ENCODE results near the gene MYBPC2.

MYBPC2 gene

GRCh38 chr19:50481351-50482149 lies 48.9 kb downstream of the MYBPC2 start:
- no peak for DNase-seq (ENCODE audit: low spot score)

GRCh38 chr19:50482271-50482855 lies 49.7 kb downstream of the MYBPC2 start:
- no peak for DNase-seq (ENCODE audit: low spot score)

- no peak for DNase-seq (ENCODE audit: low spot score)
Measured at GRCh38 chr19:50482916-50483315, 50.2 kb downstream of the MYBPC2 start.

DNA sequence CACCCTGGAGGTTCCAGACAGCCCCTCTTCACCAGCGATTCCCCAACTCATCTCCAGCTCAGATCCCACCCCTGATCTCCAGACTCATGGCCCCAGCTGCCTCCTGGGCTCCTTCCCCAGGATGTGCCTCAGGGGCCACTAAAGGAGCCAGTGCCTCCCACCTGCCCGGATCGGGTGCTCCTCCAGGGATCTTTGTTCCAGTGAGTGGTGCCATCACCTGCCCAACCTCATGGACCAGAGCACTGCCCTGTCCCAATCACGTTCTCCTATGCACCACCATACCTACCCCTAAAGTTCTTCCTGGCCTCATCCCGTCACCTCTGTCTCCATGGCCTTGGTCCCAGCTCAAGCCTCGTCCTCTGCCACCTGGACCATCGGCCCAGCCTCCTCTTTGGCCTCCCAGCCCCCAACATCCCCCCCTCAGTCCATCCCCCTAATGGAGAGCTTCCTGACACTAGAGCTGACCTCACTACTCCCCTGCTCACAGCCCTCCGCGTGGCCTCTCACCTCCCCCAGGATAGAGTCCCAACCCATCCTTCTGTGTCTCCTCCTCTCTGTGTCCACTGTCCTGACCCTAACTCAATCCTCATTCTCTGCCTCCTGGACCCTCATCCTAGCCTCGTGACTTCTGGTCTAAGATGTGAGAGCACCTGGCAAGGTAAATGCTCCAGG lies 52.7 kb downstream of the MYBPC2 start:
- no peak for DNase-seq (ENCODE audit: low spot score)

DNA sequence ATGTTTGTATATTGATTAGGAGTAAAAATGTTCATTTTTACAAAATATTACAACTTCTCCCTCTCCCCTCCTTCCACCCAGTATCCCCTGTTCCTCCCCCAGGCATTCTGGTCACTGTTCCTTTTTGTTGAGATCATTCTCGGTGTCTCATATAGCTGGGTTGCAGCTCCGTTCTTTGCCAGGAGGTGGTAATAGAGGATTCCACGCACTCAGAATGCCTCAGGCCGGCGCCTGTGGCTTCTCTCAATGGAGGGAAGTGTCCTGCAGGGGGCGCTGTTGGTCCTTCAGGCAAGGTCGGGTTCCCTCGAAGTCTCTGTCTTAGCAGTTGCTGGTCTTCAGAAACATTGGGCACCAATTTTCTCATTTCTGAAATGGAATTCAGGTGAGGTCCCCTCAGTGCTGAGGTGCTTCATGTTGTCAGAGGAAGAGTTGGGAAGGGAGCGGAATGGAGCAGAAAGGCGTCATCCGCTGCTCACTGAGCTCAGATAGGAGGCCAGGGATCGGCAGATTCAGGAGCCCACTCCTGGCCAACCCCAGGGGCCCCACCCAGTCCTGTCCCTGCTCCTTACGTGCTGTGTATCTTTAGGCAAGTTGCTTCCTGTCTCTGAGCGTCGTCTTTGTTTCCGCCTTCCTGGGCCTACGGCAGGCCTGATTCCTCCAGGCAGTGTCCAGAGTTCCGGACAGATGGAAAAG lies 54.3 kb downstream of the MYBPC2 start:
- DNase-seq (ENCODE audit: low spot score): no peak

DNA sequence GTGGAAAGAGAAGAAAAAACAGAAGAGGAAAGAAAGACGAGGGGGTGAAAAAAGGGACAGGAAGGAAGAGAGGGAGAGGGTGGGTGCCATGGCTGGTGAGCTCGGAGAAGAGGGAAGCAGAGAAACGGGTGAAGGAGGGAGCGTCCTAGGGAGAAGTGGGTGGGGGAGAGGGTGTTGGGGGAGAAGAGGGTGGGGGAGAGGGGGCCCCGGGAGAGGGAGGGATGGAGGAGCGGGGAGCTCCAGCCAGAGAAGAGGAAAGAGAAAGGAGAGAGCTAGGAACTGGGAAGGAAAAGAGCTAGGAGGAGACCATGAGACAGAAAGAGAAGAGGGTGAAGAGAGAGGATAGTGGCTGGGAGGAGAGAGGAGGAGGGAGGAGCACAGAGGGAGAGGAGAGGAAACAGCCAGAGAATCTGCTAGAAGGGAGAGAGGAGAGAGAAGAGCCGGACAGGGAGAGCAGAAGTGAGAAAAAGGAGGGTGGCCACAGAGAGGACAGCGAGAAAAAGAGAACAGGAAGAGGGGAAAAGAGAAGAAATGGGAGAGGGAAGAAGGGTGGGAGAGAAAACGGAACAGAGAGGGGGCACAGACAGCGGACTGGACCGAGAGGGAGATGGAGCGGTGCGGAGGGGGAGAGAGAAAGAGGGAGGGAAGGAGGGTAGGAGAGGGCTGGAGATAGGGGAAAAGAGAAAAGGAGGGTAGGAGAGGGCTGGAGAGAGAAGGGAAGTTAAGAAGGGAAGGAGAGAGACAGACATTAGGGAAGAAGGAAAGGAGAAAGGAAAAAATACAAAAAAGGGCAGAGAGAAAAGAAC lies 55.9 kb downstream of the MYBPC2 start:
- no peak for DNase-seq (ENCODE audit: low spot score)

DNA sequence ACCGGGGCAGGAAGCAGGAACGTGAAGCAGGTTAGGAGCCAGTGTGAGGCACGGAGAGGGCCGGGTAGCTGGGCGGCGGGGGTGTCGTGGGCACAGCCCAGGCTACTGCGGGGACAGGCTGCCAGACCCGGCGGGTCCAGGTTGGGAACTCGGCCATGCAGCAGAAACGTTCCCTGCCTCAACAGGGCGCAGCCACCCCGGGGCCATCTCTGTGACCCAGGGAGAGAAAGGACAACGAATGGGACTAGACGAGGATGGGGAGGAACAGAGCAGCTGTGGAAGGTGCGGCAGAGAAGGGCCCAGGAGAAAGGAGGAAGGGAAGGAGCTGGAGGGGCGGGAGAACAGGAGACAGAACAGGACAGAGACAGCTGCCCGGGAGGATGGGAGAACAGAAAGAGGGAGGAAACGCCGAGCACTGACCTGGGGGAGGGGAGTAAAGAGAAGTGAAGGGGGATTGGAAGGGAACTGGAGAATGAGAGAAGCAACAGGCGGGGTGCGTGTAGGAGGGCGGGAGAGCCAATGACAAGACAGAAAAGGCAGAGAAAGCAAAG lies 56.8 kb downstream of the MYBPC2 start:
- no peak for DNase-seq (ENCODE audit: low spot score)

GRCh38 chr19:50490411-50490811 lies 57.7 kb downstream of the MYBPC2 start:
- no peak for DNase-seq (ENCODE audit: low spot score)

- no peak for DNase-seq (ENCODE audit: low spot score)
Measured at GRCh38 chr19:50490991-50491472, 58.3 kb downstream of the MYBPC2 start.

GRCh38 chr19:50492303-50493052 lies 59.8 kb downstream of the MYBPC2 start:
- no peak for DNase-seq (ENCODE audit: low spot score)

GRCh38 chr19:50493171-50493570 lies 60.5 kb downstream of the MYBPC2 start:
- DNase-seq (ENCODE audit: low spot score): no peak

DNA sequence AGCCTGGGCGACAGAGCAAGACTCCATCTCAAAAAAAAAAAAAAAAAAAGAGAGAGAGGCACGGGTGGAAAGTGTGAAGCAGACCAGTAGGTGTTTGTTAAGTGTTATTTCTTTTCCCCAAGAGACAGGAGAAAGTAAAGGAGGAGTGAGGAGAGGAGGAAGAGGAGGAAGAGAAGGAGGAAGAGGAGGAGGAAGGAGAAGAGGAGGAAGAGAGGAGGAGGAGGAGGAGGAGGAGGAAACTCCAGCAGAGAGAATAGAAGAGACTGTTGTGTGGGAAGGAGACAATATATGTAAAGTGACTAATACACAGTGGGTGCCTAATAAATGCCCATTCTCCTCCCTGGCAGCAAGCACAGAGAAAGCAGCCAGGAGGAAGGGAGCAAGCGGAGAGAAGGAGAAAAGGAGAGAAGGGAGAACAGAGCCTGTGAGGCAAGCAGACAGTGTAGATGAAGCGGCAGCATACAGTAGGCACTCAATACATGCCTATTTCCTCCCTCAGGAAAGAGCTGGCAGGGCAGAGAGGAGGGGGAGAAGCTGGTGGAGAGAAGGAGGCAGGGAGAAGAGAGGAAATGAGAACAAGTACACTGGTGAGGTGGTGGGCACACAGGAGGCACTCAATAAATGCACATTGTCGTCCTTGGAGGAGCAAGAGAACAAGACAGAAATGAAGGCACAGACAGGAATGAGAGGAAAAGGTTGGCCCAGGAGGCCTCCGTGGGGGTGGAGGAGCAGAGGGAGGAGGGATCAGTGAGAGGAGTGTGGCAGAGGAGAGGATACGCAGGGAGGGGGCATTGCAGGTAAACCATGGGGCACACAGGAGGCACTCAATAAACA lies 61.7 kb downstream of the MYBPC2 start:
- no peak for DNase-seq (ENCODE audit: low spot score)

DNA sequence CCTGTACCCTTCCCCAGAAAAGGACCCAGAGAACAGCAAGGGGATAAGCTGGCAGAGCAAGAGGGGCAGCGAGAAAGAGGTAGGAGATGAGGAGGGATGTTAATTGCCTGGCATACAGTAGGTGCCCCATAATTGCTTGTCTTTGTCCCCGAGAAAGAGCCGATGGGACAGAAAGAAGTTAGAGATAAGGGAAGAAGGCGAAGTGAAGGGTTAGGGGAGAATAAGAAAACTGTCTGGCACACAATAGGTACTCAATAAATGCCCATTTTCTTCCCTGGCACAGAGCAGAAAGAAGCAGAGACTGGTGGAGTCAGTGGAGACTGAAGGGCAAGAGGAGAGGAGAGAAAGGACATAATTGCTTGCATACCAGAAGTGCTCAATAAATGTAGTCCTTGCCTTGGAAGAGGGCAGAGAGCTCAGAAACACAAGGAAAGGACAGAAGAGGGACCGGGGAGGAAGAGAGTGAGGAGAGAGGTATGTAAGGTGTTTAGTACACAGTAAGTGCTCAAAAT lies 62.4 kb downstream of the MYBPC2 start:
- no peak for DNase-seq (ENCODE audit: low spot score)

DNA sequence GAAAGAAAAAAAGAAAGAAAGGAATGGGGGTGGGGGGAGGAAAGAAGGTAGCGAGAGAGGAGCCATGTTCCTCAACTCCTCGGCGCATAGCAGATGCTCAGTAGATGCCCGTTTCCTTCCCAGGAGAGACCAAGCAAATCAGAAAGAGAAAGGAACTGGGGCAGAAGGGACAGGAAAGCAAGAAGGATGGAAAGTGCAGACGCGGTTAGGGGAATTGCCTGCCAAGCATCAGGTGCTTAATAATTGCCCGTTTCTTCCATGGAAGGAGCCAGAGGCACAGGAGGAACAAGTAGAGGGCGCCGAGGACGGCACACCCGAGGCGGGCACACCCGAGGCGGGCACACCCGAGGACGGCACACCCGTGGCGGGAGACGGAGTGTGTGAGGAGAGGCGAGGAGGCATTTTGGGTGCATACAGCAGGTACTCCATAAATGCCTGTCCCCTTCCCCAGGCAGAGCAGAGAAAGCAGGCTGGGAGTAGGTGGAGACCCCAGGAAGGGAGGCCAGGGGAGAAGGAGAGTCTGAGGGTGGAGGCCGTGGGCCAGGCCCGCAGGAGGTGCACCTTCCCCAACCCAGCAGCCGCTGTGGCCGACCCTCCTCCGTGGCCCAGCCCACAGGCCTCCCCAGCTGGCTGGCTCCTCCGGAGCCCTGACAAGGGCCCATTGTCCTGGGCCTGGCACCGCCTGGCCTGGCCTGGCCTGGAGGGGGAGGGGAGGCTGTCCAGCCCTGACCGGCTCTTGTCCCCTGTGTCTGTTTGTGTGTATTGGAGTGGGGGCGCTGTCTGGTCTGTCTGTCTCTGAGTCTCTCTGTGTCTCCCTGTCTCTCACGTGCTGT lies 63.7 kb downstream of the MYBPC2 start:
- DNase-seq (ENCODE audit: low spot score): no peak

DNA sequence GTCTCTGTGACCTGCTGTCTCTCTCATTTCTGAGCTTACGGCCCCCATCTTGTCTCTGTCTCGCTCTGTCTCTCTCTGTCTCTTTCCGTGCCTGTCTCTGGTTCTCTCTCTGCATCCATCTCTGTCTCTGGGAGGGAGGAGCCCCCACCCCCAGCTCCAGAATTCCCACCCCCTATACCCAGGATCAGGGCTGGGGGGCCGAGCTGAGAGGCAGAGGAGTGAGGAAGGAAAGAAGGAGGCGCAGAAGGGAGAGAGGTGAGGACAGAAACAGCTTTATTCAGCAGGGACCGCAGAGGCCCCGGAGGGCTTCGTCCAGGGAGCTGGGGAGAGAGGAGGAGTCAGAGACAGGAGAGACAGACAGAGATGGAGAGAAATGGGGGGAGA lies 64.3 kb downstream of the MYBPC2 start:
- DNase-seq (ENCODE audit: low spot score): no peak

DNA sequence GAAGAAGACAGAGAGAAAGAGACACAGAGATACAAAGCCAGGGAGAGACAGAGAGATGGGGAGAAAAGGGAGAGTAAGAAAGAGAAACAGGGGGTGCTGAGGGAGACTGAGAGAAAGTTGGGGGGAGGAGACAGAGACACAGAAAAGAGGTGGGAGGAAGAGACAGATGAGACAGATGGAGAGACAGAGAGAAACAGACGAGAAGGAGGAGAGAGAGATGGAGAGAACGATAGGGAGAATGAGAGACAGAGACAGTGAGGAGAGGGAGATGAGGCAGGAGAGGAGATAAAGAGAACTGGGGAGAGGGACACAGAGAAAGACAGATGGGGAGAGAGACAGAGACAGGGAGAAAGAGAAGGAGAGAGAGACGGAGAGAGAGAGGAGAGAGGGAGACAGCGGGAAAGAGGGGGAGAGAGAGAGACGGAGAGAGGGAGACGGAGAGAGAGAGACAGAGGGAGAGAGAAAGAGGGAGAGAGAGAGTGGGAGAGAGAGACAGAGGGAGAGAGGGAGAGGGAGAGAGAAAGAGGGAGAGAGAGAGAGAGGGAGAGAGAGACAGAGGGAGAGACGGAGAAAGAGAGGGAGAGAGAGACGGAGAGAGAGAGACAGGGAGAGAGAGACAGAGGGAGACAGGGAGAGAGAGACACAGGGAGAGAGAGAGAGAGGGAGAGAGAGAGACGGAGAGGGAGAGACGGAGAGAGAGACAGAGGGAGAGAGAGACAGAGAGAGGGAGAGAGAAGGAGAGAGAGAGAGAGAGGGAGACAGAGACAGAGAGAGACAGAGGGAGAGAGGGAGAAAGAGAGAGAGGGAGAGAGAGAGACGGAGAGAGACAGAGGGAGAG lies 65.7 kb downstream of the MYBPC2 start:
- DNase-seq (ENCODE audit: low spot score): no peak

DNA sequence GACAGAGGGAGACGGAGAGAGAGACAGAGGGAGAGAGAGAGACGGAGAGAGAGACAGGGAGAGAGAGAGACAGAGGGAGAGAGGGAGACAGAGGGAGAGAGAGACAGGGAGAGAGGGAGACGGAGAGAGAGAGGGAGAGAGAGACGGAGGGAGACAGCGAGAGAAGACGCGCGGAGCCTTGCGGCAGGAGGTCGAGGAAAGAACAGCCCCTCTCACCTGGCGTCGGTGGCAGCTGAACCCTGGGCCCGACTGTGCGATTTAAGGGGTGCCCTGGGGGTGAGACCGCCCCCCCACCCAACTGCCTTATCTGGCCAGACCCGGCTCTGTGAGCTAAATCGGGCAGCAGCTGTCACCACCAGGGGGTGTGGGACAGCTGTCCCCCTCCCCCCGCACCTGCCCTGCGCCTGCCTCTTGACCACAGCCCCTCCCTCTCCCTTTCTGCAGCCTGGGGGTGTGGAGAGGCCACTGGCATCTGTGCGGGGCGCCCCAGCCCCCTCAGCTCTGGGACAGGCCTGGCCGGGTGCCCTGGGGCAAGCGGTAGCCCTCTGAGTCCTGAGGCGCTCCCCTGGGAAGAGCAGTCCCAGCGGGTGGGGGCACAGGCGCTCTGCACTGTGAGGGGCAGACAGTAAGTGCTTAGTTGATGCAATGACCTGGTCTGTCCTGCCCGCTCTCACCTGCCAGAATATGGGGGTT lies 67.5 kb downstream of the MYBPC2 start:
- DNase-seq (ENCODE audit: low spot score): no peak

Measured in CD4-positive, alpha-beta T cell treated with Interleukin-6 at 100 ng/mL for 8 hours (primary cell).